Endothelial cell of umbilical vein (primary cell): ENCODE data around the gene RMND5A.

Experiments
- CTCF ChIP-seq, 2 donors: IDR thresholded peaks; 1 replicate in 1 of 2; 2 replicates in 1 of 2; pipeline ENCODE4 v1.5.1; 2011; ENCODE audit warnings: low read length in 2 of 2, mild to moderate bottlenecking in 2 of 2, moderate library complexity in 2 of 2, control low read depth in 1 of 2, inconsistent platforms in 1 of 2, low read depth in 1 of 2; ENCODE audit not compliant: insufficient read depth in 1 of 2; ENCODE audit errors: extremely low read depth in 1 of 2
- EZH2 ChIP-seq: IDR thresholded peaks from 2 replicates; pipeline ENCODE4 v1.6.1; 2012; ENCODE audit warnings: borderline replicate concordance, low read depth, mild to moderate bottlenecking, moderate library complexity, low read length, inconsistent platforms; ENCODE audit not compliant: severe bottlenecking
- MAX ChIP-seq: IDR thresholded peaks from 2 replicates; pipeline ENCODE4 v1.6.1; 2011; ENCODE audit not compliant: insufficient read depth, insufficient read length
- MYC ChIP-seq: IDR thresholded peaks from one replicate; pipeline ENCODE4 v1.6.1; 2011; ENCODE audit warnings: mild to moderate bottlenecking, low read depth, low read length
- POLR2A ChIP-seq: IDR thresholded peaks from 2 replicates; pipeline ENCODE4 v1.6.1; 2012; ENCODE audit warnings: low read depth, mild to moderate bottlenecking, control low read depth, low read length
- POLR2AphosphoS5 ChIP-seq: IDR thresholded peaks from 2 replicates; pipeline ENCODE4 v1.6.1; 2012; ENCODE audit warnings: low read depth, mild to moderate bottlenecking, control low read depth, low read length, moderate library complexity; ENCODE audit not compliant: insufficient read depth

DNA sequence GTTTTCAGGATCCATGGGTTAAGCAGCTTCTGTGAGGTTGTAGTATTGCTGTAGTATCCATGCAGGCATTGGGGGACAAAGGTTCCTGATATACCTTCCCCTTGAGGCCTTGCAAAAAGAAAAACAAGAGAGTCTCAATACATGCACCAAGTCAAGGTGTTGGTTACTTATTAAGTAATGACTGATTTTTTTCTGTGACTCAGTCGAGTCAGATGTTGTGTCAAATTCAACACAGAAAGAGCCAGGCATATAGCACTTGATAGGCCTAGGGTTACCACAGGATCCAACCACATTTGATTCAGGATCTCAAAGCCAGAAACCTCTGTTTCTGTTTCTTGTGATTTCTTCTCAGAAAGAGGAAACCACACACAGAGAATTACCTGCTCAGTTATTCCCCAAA lies 95.5 kb downstream of the RMND5A start:
- TF ChIP-seq CTCF (IDR thresholded peaks at IDR 0.05; ENCODE audit: extremely low read depth in 1 of 2, insufficient read depth in 1 of 2, low read depth in 1 of 2, low read length in 2 of 2) (no peak), POLR2AphosphoS5 (no peak), POLR2A (no peak), MAX (no peak), EZH2 (no peak), MYC (no peak)
